Thyroid gland (tissue), 4 donors: Measurements from ENCODE around the gene DNAJC22.

ENCODE experiments used
- CTCF ChIP-seq, 6 experiments: fragments of 200-600 bp in 3 of 6; fragments of 450-650 bp in 3 of 6; sonication (generic) in 3 of 6; IDR thresholded peaks; one replicate each; pipeline ENCODE4 v1.5.1; 2016 to 2019; ENCODE audit warnings: antibody characterized with exemption in 6 of 6, mild to moderate bottlenecking in 2 of 6, inconsistent platforms in 1 of 6, moderate library complexity in 1 of 6
- POLR2A ChIP-seq, 2 donors: fragments of 450-650 bp; IDR thresholded peaks; one replicate each; pipeline ENCODE4 v1.6.1; 2017; ENCODE audit warnings: antibody characterized with exemption in 2 of 2, mild to moderate bottlenecking in 2 of 2, moderate library complexity in 1 of 2

GRCh38 chr12:49332441-49332861 is 14.2 kb upstream of the DNAJC22 start:
- TF ChIP-seq POLR2A (IDR thresholded peaks at IDR 0.05) (no peak), CTCF (IDR thresholded peaks at IDR 0.05) (no peak)
